ENCODE data around the gene NOC4L.

Gene NOC4L

GRCh38 chr12:132156573-132157325 is 12.5 kb downstream of the NOC4L start:
- DNase-seq (ENCODE audit: low spot score), result no peak

DNA sequence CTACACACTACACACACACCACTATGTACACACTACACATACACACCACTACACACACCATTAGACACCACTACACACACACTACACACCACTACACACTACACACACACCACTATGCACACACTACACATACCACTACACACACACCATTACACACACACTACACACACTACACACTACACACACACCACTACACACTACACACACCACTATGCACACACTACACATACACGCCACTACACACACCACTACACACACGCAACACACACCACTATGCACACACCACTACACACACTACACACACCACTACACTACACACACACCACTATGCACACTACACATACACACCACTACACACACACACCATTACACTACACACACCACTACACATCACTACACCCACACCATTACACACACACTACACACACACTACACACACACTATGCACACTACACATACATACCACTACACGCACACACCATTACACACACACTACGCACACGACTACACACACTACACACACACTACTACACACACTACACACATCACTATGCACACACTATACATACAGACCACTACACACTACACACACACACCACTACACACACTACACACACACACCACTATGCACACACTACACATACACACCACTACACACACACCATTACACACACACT is 13.6 kb downstream of the NOC4L start:
- no peak for DNase-seq (ENCODE audit: low spot score)

- DNase-seq (ENCODE audit: low spot score), result no peak
Observed at GRCh38 chr12:132158677-132159554, 14.7 kb downstream of the NOC4L start.

- DNase-seq (ENCODE audit: low spot score), result no peak
Observed at GRCh38 chr12:132159555-132160003, 15.3 kb downstream of the NOC4L start.

DNA sequence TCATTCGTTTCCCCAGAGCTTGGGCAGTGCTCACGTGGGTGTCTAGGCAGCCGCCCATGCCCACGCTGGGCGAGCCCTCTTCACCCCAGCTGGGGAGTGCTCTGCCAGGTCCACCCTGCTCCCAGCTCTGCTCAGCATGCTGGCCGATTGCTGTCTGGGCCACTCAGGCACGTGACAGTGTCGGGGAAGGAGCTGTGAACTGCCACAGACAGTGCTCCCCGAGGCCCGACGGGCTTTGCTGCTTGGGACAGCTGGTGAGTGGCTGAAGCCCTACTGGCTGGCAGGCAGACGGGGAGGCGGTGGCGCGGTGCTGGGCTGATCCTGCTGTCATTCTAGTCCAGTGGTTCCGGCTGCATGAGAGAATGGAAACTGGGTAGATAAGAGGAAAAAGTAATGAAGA is 15.8 kb downstream of the NOC4L start:
- no peak for DNase-seq (ENCODE audit: low spot score)

DNA sequence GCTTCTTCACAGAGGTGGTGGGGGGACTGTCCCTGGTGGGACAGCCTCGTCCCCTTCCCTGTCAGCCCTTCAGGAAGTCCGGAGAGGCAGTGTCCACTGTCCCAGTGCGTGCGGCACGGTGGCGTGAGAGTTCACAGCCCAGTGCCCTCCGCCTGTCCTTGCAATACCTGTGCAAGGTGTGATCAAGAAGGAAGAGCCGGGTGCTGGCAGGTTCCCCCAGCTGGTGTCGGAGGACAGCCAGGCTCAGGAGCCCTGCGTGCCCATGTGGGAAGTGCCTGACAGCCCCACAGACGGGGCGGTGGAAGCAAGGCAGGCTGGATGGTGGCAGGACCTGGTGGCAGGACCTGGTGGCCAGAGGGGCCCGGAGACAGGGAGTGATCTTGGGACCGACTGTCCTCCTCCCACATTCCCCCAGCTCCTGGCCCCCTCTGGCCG is 16.4 kb downstream of the NOC4L start:
- no peak for DNase-seq (ENCODE audit: low spot score)

- DNase-seq (ENCODE audit: low spot score), result no peak
Observed at GRCh38 chr12:132161036-132161781, 17.0 kb downstream of the NOC4L start.

- DNase-seq (ENCODE audit: low spot score), result no peak
Observed at GRCh38 chr12:132161796-132162507, 17.7 kb downstream of the NOC4L start.

GRCh38 chr12:132162508-132163031 is 18.3 kb downstream of the NOC4L start:
- DNase-seq (ENCODE audit: low spot score), result no peak

DNA sequence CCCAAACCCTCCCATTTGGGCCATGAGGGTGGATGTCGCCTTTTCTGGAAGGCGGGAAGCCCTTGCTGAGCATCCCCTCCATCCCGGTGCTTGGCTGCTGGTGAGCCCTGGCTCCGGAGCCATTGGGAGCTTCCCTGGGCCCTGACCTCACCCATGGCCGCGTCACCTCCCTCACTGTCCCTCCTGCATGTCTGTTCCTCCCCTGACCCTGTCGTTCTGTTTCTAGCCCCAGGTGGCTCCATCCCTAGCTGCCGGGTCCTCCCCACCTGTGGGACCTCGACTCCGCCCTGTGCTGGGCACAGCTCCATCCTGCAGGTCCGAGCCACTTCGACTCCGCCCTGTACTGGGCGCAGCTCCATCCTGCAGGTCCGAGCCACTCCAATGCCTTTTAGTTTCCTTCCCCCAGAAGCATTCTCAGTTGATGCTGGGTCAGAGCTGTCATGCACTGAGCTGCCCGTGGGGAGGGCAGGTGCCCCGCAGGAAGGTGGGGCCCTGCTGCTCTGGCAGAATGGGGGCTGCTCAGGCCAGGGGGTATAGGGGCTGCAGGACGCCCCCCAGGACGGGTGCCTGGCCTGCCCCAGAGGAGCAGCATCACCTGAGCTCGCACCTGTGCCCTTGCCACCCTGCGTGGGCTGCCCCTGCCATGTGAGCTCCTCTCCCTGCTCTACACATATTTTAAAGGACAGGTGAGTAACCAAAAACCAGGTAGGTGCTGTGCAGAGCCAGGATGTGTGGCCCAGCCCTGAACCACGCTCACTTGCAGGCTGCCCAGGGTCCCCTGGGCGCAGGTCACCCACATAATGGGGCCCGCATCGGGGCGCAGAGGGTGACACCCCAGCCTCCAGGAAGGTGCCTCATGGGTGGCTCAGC is 19.0 kb downstream of the NOC4L start:
- DNase-seq (ENCODE audit: low spot score), result no peak

DNA sequence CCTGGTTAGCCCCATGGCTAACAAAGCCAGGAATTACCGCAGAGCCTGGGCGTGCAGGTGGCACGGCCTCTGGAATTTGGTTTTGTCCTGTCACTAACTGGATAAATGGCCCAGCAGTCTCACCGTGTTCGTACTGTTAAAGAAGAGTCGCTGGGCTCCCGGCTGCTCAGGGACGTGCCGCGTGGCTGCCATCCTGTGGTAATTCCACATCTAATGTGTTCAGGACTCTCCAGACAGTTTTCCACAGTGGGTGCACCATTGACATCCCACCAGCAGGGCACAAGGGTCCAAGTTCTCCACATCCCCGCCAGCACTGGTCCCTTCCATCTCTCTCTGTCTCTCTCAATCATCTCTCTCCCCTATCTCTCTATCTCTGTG is 19.6 kb downstream of the NOC4L start:
- DNase-seq (ENCODE audit: low spot score), result no peak

DNA sequence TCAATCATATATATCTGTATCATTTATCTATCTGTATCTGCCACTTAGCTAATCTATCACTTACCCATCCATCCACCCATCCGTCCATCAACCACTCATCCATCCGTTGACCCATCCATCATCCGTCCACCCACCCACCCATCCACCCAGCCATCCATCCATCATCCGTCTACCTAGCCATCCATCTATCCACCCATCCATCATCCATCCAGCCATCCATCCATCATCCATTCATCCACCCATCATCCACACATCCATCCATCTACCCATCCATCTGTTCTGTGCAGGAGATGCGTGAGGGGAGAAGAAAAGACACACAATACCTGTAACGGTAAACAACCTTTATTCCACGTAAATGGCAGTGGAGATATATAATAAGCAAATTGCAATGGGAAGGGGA is 20.2 kb downstream of the NOC4L start:
- DNase-seq (ENCODE audit: low spot score), result no peak

GRCh38 chr12:132165584-132165983 is 21.3 kb downstream of the NOC4L start:
- no peak for DNase-seq (ENCODE audit: low spot score)

GRCh38 chr12:132166093-132166492 is 21.8 kb downstream of the NOC4L start:
- no peak for DNase-seq (ENCODE audit: low spot score)

DNA sequence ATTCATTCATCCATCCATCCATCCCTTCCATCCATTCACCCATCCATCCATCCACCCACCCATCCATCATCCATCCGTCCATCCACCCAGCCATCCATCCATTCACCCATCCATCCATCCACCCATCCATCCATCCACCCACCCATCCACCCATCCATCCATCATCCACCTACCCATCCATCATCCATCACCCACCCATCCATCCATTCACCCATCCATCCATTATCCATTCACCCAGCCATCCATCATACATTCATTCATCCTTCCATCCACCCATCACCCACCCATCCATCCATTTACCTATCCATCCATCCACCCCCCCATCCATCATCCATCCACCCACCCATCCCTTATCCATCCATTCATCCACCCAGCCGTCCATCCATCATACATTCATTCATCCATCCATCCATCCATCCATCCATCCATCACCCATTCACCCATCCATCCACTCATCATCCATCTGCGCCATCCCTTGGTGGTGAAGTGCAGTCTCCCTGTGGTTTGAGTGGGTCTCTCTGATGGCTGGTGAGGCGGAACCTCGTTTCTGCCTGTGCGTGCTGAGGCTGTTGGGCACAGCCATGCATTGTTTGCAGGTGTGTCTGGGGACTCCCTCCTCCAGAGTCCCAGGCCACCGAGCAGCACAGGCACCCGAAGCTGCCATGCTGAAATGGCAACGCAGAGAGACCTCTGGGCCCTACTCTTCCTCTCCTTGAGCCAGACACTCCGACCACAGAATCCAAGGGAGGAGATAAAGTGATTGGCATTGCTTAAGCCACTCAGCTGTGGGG is 22.7 kb downstream of the NOC4L start:
- no peak for DNase-seq (ENCODE audit: low spot score)

- no peak for DNase-seq (ENCODE audit: low spot score)
Observed at GRCh38 chr12:132167611-132168310, 23.5 kb downstream of the NOC4L start.

GRCh38 chr12:132168311-132169031 is 24.2 kb downstream of the NOC4L start:
- no peak for DNase-seq (ENCODE audit: low spot score)

- no peak for DNase-seq (ENCODE audit: low spot score)
Observed at GRCh38 chr12:132169376-132169775, 25.1 kb downstream of the NOC4L start.
